NCI-H1105 treated with DMSO at 0.1 percent for 48 hours (cell line): ENCODE results near the gene NBR1.
"Not testable (repeated sequence)": the region's sequence is repeated elsewhere in the genome, so short reads cannot be mapped to it uniquely, and the experiment has no call there.

ENCODE experiments used
- DNase-seq: peaks from one replicate; lab custom pipeline; 2025; lab: John Stamatoyannopoulos, UW

NBR1 gene

DNA sequence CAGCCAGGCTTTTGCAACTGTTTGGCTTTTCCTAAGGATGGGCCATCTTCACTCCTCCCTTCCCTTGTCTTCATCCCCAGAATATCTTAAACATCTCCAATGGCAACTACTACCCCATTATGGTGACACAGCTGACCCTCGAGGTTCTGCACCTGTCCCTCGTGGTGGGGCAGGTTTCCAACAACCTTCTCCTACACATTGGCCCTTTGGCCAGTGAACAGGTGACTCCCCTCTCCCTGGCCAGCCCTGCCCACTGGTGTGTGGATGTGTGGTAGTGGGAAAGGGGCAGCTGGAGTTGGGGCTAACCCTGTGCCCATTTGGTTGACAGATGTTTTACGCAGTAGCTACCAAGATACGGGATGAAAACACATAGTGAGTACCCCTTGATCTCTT, 45.4 kb downstream of the NBR1 start:
- no peak for DNase-seq

DNA sequence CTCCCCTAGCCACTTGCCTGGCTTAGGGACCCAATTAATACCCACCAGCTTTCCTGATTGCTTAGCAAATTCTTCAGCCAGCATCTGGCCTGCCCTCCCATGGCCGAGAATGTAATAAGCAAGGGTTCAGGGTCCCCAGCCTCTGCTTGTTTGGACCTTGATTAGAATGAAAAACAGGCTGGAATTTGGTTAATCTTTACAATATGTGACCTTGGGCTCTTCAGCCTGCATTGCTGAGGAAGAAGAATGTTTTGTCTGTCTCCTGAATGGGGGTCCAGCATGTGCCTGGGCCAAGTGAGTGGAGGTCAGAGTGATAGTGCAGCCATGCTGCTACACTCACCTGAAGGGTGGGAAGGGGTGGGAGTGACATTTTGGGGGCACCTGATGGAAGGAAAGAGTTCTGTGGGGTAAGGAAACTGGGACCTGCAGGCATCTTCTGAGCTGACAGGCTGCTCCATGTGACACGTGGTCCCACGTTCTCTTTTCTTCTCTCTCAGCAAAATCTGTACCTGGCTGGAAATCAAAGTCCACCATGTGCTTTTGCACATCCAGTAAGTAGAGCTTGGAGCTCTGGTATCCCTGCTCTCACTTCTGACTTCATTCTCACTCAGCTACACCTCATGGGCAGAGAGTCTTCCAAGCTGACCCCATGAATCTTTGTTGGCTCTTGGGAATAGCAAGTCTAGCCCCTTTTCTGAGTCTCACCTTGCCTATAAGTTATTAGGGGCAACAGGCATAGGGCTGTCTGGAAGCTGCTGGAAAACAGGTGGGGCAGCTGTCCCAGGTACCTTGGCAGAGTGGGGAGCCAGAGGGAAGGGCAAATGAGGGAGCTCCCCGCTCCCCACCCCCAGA, 46.0 kb downstream of the NBR1 start:
- DNase-seq = no peak

DNA sequence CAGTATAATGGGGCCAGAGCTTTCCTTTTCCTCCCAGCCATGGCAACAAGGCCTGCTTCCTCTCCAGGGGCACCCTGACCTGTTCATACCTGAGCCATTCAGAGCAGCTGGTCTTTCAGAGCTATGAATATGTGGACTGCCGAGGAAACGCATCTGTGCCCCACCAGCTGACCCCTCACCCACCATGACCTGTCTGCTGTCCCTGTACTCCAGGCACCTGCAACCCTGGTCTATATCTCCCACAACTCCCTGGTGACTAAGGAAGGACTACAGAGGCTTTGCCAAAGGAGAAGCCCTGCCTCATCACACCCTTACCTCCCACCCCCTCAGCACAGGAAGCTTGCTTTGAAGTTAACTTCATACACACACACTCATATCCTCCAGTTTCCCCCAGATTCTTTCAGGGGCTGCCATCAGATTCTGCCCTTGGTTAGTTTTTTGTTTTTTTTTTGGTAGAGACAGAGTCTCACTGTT, 46.6 kb downstream of the NBR1 start:
- no peak for DNase-seq

DNA sequence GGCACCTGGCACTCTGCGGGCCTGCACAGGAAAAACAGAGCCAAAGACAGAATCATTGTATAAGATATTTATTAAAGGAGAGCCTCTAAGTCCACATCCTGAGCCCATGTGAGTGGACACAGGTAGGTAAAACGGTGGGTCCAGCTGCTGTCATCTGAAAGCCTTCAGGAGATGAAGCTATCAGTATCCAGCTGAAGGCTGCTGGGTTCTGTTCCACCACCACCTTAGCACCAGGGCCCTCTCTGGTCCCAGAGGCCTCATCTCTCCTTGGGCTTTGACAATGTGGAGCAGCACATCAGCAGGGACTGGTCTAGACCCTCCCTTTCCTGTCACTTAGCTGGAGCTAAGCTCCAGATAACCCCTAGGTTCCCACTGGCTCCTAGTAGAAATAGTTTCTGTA, 48.0 kb downstream of the NBR1 start:
- no peak for DNase-seq

DNA sequence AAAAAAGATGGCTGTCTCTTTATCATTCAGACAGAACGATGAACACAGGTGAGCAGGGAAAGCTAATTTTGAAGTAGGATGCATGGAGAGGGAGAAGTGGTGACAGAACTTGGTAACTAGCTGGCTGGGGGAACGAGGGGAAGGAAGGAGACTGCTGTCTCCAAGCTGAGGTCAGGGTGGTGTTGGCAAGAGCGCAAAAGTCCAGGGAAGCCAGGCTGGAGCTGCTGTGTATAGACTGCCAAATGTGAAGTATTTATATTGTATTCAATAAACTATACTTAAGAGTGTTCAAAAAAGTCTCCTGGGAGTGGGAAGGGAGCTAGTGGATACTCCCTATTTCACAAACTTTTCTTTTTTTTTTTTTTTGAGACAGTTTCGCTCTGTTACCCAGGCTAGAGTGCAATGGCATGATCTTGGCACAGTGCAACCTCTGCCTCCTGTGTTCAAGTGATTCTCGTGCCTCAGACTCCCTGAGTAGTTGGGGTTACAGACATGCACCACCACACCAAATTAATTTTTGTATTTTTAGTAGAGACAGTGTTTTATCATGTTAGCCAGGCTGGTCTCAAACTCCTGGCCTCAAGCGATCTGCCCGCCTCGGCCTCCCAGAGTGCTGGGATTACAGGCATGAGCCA, 48.8 kb downstream of the NBR1 start:
- DNase-seq = no peak

DNA sequence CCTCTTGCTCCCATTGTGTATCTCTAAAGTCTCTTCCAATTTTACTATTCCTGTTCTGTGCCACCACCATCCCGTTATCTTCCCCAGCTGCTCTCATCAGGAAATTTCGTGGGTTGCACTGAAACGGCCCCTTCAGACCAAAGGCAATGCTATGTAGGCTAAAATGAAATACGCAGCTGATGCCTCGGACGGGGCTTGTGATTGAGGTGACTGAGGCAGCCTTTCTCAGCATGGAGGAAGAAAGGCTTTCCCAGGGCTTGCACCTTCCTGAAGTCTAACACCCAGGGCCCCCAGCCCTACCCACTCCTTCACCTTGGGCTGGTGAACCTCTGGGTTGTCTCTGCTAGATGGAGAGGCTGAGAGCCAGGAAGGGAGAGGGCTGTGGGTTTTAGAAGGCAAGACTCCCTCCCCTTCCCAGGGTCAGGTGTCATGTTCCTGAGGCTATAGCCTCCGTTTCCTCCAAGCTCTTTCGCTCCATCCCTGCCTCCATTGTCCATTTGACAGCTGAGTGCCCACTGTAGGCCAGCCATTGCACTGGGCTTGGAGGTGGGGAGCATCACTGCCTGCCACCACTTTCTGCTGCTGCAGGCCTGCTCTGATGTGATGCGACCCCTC, 49.6 kb downstream of the NBR1 start:
- no peak for DNase-seq

DNA sequence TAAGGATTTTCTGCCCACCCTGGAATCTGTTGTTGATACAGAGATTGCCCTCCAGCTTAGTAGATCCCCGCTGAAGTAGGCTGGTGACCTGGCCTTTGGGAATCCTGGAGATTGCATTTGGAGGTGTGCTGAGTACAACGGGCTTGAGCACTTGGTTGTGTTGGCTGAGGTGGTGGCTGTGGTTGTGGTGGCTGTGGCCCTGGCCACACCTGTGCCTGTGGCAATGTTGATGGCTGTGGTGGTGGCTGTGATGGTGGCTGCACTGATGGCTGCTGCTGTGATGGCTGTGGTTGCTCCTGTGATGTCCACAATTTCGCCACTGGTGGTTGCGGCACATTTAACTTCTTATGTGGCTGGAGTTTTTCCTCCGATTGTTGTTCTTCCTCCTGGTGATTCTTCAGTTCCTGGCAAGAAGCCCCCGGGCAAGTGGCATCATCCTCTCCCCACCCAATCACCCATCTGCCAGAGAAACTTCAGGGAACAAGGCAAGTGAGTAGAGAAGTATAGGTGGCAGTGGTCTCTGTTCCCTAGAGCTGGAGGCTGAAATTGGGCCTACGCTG, 53.2 kb downstream of the NBR1 start:
- DNase-seq = no peak

DNA sequence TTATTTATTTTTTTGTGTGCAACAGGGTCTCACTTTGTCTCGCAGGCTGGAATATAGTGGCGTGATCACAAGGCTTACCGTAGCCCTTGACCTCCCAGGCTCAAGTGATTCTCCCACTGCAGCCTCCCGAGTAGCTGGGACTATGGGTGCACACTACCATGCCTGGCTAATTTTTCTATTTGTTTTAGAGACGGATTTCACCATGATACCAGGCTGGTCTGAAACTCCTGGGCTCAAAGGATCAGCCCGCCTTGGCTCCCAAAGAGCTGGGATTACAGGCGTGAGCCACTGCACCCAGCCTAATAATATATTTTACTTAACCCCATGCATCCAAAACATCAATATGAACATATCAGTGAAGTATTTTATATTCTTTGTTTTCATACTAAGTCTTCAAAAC, 55.4 kb downstream of the NBR1 start:
- no peak for DNase-seq

DNA sequence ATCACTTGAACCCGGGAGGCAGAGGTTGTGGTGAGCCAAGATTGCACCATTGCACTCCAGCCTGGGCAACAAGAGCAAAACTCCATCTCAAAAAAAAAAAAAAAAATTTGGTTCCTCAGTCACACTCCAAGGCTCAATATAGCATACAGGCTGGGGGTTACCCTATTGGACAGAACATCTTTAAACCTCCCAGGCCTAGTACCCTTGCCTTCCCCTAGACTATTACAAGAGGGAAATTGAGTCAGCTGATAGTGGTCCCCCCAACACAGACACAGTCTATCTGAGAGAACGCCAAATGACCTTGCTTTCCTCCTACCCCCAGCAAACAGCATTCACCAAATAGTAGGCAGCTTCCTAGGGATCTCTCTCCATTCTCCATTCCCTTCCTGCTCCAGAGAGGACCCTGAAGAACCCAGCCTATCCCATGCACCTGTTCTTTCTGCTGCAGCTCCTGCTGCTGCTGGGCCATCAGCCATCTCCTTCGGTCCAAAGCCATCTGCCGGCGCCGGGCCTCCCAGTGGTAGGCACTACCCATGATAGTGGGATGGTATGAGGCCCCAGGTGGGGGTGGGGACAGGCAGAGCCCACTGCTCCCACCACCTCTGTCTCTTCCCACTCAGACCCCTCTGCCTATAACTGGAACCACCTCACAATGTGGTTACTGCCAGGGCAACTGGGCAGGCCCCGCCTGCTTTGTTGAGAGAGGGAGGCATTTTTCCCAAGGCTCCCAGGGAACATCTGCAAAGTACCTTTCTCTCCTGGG, 57.2 kb downstream of the NBR1 start, which contains the start of gene CCDC200:
Gene CCDC200 (minus strand): TSS at position 604 of the 763 bp plus-strand sequence. CDS start 69 bp downstream, at position 535.
- DNase-seq = not testable (repeated sequence)

DNA sequence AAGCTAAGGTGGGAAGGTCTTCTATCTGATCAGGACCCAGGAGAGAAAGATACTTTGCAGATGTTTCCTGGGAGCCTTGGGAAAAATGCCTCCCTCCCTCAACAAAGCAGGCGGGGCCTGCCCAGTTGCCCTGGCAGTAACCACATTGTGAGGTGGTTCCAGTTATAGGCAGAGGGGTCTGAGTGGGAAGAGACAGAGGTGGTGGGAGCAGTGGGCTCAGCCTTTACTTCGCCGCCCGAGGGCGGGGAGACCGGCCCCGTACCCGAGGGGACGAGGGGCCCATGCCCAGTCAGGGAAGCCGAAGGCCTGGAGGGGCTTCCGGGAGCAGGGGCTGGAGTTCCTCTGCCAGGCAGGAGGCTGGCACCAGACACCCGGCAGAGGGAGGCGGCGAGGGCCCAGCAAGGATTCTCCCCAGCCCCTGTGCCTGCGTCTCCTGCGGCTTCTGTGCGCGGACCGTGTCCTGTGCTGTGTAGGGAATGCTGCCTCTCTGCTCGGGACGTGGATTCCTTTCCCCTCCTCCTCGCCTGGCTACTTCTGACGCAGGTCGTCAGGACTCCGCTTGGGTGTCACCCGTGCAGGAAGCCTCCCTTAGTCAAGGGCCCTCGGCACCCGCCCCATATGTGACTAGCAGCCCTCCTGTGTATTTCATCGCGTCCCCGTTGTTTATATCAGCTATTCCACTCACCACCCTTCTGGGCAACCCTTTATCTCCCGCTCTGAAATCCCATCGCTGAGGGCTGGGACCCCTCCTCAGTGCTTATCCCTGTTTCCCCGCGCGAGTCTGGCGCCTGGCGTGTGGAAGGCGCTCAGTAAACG, 60.4 kb downstream of the NBR1 start:
- DNase-seq = not testable (repeated sequence)

DNA sequence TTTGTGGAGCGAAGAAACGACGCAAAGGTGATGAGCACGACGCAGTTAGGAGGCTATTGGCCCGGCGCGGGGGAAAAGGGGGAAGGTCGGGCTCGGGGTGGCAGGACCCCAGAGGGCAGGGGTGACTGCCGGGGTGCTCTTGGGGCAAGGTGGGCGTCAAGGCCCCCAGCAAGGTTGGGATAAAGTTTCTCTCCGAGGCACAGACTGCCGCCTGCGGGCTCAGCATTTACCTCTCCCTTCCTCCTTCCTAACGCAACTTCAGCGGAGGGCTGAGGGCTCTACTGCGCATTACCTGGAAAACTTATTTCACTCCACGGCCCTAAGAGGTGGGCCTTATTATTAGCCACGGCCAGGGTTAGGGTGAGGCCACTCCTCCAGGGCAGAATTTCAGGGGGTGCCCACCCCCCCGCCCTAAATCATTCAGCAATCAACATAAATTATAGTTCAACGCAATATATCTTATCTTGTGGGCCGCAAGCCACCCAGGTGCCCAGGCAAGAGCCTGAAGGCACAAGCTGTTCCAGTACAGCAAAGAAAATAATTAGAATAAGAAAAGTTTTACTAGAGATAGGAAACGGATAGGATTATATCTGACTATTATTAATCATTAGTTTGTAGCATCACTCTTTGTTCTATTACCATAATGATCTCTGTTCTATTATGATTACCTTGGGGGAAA, 61.1 kb downstream of the NBR1 start:
- not testable (repeated sequence) for DNase-seq

DNA sequence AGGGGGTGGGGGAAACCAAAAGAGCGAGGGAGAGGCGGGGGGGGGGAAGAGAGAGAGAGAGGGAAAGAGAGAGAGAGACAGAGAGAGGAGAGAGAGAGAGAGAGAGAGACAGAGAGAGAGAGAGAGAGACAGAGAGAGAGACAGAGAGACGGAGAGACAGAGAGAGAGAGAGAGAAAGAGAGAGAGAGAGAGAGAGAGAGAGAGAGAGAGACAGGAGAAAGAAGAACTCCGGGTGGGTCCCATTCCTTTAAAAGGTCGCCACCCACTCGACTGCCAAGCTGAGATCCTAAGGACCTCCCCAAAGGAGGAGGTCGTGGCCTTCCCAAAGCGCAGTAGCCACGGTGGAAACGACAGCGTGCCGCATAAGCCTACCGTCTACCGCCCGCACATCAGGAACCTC, 62.2 kb downstream of the NBR1 start:
- not testable (repeated sequence) for DNase-seq

DNA sequence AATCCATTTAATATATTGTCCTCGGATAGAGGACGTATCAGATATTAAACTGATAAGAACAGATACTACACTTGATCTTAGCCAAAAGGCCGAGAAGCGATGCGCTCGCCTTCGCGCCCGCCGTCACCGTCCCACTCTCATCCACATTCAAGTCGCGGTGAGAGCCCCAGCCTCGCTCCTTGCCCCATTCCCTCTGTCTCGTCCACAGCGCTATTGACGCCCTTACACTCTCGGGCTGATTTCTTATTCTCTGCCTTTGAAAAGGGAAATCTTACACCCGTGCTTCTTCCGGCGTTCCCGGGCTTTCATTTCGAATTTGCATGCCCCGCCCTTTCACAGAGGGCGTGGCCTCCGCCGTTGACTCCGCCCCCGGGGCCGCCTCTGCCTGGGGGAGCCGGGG, 62.9 kb downstream of the NBR1 start, which contains the start of gene RNU2-1:
Gene RNU2-1 (minus strand): TSS at position 101 of the 400 bp plus-strand sequence.
- not testable (repeated sequence) for DNase-seq

DNA sequence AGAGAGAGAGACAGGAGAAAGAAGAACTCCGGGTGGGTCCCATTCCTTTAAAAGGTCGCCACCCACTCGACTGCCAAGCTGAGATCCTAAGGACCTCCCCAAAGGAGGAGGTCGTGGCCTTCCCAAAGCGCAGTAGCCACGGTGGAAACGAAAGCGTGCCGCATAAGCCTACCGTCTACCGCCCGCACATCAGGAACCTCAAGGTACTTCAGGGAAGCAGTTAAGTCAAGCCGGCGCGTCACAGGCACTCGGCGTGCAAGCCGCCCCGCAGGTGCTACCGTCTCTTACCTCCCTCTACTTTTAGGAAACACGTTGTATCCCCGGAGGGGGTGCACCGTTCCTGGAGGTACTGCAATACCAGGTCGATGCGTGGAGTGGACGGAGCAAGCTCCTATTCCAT, 68.6 kb downstream of the NBR1 start:
- DNase-seq = not testable (repeated sequence)

DNA sequence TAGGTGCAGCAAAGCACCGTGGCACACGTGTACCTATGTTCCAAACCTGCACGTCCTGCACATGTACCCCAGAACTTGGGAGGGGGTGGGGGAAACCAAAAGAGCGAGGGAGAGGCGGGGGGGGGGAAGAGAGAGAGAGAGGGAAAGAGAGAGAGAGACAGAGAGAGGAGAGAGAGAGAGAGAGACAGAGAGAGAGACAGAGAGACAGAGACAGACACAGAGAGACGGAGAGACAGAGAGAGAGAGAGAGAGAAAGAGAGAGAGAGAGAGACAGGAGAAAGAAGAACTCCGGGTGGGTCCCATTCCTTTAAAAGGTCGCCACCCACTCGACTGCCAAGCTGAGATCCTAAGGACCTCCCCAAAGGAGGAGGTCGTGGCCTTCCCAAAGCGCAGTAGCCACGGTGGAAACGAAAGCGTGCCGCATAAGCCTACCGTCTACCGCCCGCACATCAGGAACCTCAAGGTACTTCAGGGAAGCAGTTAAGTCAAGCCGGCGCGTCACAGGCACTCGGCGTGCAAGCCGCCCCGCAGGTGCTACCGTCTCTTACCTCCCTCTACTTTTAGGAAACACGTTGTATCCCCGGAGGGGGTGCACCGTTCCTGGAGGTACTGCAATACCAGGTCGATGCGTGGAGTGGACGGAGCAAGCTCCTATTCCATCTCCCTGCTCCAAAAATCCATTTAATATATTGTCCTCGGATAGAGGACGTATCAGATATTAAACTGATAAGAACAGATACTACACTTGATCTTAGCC, 69.8 kb downstream of the NBR1 start:
- not testable (repeated sequence) for DNase-seq

DNA sequence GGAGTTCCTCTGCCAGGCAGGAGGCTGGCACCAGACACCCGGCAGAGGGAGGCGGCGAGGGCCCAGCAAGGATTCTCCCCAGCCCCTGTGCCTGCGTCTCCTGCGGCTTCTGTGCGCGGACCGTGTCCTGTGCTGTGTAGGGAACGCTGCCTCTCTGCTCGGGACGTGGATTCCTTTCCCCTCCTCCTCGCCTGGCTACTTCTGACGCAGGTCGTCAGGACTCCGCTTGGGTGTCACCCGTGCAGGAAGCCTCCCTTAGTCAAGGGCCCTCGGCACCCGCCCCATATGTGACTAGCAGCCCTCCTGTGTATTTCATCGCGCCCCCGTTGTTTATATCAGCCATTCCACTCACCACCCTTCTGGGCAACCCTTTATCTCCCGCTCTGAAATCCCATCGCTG, 75.4 kb downstream of the NBR1 start:
- DNase-seq = not testable (repeated sequence)
